NCI-H1092 treated with DMSO at 0.1 percent for 48 hours (cell line): ENCODE results near the gene C8G.

Experiments
- DNase-seq: peaks from one replicate; lab custom pipeline; 2025; lab: John Stamatoyannopoulos, UW

C8G gene

GRCh38 chr9:136941231-136942111, 3.6 kb upstream of the C8G start:
- no peak for DNase-seq

- DNase-seq: no peak
Observed at GRCh38 chr9:136942112-136942880, 2.7 kb upstream of the C8G start.

GRCh38 chr9:136942881-136943230, 2.2 kb upstream of the C8G start:
- DNase-seq: no peak

- DNase-seq: no peak
Observed at GRCh38 chr9:136943291-136944211, 1.5 kb upstream of the C8G start.

GRCh38 chr9:136944212-136944518, 878 bp upstream of the C8G start:
- DNase-seq: no peak

GRCh38 chr9:136945333-136946227, 537 bp downstream of the C8G start:
- no peak for DNase-seq

DNA sequence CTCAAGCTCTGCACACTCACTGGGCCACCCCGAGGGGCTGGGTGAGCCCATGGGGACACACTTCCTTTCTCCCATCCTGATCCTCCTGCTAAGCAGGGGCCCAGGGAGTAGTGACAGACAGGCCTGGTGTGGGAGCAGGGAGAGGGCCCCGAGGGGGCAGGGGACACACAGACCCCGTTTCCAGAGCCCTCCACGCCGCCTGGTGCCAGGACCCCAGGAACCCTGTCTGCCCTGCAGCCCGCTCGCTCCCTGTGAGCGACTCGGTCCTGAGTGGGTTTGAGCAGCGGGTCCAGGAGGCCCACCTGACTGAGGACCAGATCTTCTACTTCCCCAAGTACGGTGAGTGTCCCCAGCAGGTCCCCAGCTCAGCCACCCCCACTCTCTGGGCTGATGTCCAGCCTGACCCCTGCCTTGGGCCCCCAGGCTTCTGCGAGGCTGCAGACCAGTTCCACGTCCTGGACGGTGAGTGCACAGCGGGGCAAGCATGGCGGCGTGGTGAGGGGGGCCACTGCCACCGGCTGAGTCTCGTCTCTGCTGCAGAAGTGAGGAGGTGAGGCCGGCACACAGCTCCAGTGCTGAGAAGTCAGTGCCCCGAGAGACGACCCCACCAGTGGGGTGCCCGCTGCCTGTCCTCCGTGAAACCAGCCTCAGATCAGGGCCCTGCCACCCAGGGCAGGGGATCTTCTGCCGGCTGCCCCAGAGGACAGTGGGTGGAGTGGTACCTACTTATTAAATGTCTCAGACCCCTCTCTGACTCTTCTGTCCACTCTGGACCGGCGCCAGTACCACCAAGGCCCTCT, 1.4 kb downstream of the C8G start:
- no peak for DNase-seq

DNA sequence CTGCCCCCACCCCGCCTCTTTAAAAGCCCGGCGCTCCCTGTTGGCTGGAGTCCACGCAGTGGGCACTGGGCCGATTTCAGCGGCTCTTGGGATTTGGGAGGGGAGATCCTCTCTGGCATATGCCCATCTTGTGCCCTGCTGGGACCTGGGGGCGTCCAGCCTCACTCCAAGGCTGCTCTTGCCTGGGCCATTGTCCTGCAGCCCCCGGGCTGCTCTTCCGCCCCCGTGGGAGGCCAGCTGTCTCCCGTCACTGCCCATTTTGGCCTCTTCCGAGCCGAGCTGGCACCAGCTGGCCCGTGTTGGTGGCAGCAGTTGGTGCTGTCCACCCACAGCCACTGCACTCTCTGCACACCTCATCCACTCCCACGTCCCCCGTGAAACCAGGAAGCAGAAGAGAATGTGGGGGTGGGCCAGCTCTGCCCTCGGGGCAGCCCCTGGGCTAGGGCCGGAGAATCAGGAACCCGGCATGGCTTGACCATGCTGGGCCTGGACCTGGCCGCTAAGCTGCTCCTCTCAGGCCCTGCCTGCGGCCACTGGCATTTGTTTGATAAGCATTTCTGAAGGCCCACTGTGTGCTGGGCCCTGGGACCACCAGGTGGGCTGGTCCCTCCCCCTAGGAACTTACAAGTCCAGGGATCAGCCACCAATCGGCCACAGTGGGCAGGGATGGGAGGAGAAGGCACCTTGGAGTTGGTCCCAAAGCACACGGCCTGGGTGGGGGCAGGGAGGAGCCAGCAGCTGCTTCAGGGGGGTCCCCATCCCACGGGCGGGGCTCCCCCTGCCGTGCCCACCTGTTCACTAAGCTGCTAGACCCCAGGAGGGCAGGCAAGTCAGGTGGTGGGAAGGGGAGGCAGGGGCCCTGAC, 2.2 kb downstream of the C8G start:
- no peak for DNase-seq

- peak; percentile 30 for DNase-seq
Observed at GRCh38 chr9:136947955-136948510, 3.0 kb downstream of the C8G start.

- peak; percentile 63 for DNase-seq
Observed at GRCh38 chr9:136949239-136949816, 4.3 kb downstream of the C8G start.

DNA sequence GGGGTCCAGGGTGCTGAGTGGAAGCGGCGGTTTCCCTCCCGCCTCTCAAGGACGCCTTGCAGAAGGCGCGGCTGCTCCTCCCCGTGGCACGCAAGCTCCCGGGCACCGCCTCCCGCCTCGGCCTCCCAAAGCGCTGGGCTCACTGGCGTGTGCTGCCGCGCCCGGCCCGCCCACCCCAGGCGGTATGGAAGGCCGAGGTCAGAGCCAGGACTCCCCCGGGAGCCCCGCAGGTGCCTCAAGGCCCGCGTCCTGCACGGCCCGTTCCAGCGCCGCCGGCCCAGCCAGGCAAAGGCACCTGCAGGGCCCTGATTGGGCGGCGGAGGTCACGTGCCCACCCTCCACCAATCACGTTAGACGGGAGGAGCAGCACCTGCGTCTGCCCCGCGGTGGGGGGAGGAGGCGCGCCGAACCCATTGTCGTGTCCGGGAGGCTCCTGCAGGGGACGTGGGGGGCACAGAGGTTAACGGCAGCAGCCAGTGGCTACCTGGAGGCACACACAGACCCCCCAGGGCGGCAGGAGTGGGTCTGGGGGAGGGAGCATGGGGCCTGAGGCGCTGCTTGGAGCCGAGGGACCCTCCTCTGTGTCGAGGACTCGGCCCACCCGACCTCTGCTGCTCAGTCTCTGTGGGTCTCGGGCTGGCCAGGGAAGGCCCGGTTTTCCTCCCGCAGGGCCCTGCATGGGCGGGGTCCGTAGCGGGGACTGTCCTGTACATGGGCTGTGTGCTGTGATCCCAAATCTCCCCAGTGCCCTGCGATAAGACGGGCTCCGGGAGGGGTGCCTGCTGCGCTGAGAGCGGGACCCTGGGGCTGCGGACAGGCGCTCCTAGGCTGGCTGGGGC, 5.0 kb downstream of the C8G start:
- peak; percentile 91 for DNase-seq

DNA sequence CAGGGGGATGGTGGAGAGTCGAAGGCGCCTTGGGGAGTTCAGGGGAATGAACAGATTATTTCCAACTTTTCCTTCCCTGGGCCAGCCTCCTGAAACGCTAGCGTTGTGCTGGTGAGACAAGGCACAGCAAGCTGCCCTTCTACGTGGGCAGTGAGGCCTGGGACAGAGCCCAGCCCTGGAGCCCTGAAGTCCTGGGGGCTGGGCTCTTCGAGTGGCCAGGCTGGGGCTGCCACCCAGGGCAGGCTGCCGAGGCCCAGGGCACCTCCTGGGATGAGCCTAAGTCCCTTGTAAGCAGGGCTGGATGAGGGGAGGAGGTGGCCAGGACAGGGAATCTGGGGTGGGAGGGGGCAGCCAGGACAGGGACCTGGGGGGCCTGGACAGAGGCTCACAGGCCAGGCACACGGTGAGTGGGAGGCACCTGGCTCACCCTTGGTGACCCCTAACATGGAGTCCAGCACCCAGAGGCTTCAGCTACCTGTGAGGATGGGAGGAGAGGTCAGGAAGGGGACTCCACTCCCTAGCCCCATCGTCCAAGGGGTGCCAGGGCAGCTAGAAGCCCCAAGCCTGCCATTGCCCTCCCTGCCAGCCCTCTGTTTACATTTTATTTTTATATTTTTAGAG, 5.7 kb downstream of the C8G start:
- DNase-seq: no peak

- DNase-seq: no peak
Observed at GRCh38 chr9:136951541-136952320, 6.7 kb downstream of the C8G start, which contains the start of gene LCN12. LCN12 (plus strand) TSS chr9:136952273; CDS start chr9:136952328, 55 bp downstream.

DNA sequence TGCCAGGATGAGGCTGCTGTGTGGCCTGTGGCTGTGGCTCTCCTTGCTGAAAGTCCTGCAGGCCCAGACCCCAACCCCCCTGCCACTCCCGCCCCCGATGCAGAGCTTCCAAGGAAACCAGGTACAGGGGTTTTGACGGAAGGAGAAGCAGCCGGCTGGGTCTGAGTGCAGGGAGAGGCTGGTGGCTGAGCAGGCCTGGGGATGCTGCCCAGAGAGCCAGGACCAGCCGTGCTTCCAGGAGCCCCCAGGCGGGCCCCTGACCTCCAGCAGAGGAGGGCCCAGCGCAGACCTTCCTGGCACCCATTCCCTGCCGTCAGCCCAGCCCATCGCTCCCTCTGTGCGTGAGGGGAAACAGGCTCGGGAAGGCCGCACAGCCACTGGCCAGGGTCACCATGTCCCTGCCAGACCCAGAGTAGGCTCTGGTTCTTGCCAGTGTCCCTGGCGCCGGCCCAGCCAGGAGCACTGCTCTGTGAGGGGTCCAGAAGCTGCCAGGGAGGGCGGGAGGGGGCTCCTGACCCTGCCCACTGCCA, 7.3 kb downstream of the C8G start:
- DNase-seq: no peak

DNA sequence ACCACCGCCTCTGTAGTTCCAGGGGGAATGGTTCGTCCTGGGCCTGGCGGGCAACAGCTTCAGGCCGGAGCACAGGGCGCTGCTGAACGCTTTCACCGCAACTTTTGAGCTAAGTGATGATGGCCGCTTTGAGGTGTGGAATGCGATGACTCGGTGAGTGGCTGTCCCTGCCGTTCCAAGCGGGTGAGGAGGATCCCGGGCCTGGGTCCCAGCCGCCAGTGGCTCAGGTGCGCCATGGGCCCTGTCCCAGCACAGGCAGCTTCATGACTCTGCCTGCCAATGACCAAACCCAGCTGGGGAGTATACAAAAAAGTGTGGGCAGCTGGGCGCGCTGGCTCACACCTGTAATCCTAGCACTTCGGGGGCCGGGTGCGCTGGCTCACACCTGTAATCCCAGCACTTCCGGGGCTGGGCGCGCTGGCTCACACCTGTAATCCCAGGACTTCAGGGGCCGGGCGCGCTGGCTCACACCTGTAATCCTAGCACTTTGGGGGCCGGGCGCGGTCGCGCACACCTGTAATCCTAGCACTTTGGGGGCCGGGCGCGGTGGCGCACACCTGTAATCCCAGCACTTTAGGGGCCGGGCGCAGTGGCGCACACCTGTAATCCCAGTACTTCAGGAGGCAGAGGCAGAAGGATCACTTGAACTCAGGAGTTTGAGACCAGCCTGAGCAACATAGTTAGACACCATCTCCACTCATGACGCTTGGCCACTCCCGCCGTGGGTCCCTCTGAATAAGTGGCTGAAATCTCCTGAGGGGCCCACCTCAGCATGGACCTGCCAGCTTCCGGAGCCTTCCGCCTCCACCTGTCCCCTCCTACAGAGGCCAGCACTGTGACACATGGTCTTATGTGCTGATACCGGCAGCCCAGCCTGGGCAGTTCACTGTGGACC, 8.1 kb downstream of the C8G start:
- DNase-seq: no peak
